HG03045 (cell line): ENCODE measurements around the gene DTWD2.
"Not testable (repeated sequence)": the region's sequence is repeated elsewhere in the genome, so short reads cannot be mapped to it uniquely, and the experiment has no call there.

ENCODE experiments used
- ATAC-seq: cut with Tn5 transposase; IDR thresholded peaks from one replicate; pipeline ENCODE4 v1.9.1; 2021; ENCODE audit warnings: mild to moderate bottlenecking, moderate library complexity; ENCODE audit not compliant: unreplicated experiment

Gene DTWD2

DNA sequence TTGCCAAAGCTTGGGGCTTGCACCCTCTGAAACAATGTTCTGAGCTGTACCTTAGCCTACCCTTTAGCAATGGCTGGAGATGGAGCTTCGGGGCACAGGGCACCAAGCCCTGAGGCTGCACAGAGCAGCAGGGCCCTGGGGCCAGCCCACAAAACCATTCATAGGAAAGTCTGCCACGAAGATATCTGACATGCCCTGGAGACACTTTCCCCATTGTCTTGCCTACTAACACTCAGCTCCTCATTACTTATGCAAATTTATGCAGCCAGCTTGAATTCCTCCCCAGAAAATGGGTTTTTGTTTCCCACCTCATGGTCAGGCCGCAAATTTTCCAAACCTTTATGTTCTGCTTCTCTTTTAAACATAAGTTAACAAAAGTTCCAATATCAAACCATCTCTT, 105.7 kb downstream of the DTWD2 start:
- no peak for ATAC-seq

DNA sequence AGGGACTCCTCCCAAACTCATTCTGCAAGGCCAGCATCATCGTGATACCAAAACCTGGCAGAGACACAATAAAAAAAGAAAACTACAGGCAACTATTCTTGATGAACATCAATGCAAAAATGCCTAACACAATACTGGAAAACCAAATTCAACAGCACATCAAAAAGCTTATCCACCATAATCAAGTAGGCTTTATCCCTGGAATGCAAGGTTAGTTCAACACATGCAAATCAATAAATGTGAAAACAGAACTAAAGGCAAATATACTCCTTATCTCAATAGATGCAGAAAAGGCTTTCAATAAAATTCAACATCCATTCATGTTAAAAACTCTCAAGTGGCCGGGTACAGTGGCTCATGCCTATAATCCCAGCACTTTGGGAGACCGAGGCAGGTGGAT, 111.5 kb downstream of the DTWD2 start:
- not testable (repeated sequence) for ATAC-seq

DNA sequence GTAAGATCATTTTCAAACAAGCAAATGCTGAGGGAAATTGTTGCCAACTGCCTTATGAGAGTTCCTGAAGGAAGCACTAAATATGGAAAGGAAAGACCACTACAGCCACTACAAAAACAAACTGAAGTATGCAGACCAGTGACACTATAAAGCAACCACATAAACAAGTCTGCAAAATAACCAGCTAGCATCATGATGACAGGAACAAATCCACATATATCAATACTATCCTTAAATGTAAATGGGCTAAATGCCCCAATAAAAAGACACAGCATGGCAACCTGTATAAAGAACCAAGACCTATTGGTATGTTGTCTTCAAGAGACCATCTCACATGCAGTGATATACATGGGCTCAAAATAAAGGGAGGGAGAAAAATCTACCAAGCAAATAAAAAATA, 113.2 kb downstream of the DTWD2 start:
- ATAC-seq, result no peak

DNA sequence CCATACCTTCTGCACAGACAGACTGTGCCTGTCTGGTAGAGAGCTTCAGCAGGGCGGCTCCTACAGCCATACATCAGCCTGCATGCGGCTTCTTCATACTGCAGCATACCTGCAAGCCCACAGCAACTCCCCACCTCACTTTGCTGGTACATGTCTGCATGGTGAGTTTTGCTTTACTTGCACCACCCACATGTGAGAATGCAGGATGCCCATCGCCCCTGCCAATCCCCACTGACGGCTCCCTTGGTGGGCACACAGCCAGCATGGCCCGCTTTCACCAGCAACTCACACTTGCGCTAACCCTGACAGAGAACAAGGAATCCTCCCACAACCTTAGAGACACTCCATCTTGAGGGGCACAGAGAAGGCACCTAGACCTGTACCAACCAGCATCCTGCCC, 114.9 kb downstream of the DTWD2 start:
- no peak for ATAC-seq

DNA sequence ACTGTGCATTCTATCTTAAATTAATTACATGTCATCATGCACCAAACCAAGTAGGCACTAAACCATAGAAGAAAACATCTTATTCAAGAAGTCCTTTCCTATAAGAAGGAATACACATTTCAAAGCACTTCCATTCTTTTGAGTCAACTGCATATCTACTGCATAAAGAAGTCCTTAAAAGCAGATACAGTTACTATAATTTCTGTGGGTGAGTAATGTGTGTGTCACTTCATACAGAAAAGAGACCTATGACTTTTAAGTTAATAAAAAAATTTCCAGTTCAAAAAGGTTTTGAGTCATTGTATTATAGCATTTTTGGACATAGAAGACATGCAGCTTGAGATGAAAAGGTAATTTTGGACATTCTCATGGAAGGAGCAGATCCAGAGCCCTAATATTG, 125.0 kb downstream of the DTWD2 start:
- no peak for ATAC-seq

DNA sequence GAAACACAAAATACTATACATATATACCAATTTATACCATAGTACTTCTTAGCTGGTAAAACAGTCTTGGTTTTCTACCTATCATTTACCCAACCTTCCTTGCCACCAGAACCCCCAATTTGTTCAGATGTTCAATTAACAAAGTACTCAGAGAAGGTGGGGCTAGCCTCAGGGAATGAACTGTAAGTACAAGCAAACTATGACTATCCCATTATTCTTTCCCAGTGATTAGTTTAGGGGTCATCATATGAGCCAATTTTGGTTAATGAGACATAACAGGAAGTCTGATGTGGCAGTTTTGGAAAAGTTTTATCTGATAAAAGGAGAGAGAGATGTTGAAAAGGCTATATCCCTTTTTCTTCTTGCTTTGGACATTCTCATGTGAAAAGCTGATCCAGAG, 125.8 kb downstream of the DTWD2 start:
- ATAC-seq, result no peak

GRCh38 chr5:118857700-118858099, 130.6 kb downstream of the DTWD2 start:
- no peak for ATAC-seq

DNA sequence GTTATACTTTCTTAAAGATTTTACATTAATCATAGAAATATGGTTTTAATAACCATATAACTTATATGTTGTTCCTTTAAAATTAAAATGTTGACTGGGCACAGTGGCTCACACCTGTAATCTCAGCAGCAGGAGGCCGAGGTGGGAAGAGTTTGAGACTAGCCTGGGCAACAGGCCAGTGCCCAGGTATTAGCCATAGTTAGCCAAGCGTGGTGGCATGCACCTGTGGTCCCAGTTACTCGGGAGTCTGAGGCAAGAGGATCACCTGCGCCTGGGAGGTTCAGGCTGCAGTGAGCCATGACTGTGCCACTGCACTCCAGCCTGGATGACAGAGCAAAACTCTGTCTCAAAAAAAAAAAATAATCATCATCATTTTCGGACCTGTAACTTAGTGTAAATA, 133.5 kb downstream of the DTWD2 start:
- ATAC-seq, result no peak

DNA sequence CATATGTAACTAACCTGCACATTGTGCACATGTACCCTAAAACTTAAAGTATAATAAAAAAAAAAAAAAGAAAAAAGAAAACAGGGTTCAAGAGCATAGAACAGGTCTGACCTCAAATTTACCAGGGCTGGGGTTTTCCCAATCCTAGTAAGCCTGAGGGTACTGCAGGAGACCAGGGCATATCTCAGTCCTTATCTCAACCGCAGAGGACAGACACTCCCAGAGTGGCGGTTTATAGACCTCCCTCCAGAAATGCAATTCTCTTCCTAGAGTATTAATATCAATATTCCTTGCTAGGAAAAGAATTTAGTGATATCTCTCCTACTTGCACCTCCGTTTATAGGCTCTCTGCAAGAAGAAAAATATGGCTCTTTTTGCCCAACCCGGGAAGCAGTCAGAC, 136.6 kb downstream of the DTWD2 start:
- not testable (repeated sequence) for ATAC-seq

DNA sequence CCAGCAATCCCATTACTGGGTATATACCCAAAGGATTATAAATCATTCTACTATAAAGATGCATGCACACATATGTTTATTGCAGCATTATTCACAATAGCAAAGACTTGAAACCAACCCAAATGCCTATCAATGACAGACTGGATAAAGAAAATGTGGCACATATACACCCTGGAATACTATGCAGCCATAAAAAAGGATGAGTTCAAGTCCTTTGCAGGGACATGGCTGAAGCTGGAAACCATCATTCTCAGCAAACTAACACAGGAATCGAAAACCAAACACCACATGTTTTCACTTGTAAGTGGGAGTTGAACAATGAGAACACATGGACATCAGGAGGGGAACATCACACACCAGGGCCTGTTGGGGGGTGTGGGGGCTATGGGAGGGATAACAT, 138.8 kb downstream of the DTWD2 start:
- ATAC-seq, result not testable (repeated sequence)

- ATAC-seq, result no peak
These were observed 144.0 kb downstream of the DTWD2 start for GRCh38 chr5:118844351-118844750.

GRCh38 chr5:118834710-118835109, 153.6 kb downstream of the DTWD2 start:
- ATAC-seq, result no peak

GRCh38 chr5:118832974-118833373, 155.4 kb downstream of the DTWD2 start:
- no peak for ATAC-seq

DNA sequence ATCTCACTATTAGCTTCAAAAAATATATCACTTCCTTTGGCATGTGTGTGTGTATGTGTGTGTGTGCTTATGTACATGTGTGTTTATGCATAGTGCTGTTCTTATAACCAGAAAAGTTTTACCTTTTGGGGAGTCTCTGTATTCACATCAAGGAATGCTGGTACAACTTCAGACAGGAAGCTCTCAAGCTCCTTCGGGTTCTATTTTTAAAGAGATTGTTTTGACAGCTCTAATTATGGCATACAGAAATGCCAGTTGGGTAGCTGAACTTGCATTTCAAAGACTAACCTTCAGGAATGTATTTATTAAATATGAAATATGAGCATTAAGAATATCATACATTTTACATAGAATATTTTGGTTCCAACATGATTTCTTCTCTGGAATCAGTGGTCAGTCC, 163.1 kb downstream of the DTWD2 start:
- no peak for ATAC-seq

DNA sequence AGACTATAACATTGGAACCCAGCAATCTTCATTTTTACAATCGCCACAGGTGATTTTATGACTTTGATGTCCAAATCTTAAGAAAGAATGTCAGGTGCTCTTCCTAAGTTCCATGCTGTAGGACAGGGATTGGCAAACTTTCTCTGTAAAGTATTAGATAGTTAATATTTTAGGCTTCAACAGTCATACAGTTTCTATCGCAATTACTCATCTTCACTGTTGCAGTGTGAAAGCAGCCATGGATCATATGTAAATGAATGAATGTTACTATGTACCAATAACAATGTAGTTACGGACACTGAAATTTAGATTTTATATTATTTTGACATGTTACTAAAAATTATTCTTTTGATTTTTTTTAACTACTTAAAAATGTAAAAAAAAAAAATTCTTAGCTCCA, 169.7 kb downstream of the DTWD2 start:
- ATAC-seq, result no peak

DNA sequence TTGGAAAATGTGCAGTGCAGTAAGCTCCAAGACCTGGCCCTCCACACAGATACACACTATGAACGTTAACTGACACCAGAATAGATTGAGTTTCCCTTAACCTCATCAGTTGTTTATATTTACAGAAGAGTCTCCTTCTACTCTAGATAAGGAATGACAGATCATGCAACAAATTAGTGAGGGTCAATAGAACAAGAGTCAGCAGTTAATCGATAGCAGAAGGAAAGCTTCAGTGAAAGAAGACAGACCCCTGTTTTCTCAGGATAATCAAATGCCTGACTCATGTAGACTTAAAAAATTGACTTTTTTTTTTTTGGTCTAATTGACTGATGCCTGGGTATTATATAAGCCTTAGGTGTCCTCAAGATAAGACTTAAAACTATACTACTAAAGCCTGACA, 179.9 kb downstream of the DTWD2 start:
- ATAC-seq, result no peak

DNA sequence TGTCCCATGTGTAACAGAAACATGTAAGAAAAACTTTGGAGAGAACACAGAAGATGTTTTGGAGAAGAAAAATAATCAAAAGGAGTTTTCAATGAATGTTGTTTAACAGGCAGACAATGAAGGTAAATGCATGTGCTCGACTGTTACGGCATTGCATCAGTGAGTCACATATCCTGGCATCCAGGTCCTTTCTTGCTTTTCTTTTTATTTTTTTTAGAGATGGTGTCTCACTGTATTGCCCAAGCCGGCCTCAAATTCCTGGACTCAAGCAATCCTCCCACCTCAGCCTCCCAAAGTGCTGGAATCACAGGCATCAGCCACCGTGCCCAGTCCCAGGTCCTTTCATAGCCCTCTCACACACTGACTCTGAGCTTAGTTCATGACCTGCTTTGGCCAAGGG, 181.8 kb downstream of the DTWD2 start:
- ATAC-seq, result no peak

DNA sequence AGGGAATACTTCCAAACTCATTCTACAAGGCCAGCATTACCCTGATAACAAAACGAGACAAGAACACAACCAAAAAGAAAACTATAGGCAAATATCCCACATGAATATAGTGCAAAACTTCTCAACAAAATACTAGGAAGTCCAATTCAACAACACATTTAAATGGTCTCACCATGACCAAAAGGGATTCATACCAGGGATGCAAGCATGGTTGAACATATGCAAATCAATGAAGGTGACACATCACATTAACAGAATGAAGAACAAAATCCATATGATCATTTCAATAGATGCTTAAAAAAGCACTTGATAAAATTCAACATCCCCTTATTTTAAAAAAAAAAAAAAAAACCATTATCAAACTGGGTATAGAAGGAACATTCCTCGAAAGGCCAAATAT, 186.0 kb downstream of the DTWD2 start:
- no peak for ATAC-seq

GRCh38 chr5:118796081-118796480, 192.3 kb downstream of the DTWD2 start:
- no peak for ATAC-seq

GRCh38 chr5:118794281-118794680, 194.1 kb downstream of the DTWD2 start:
- no peak for ATAC-seq

DNA sequence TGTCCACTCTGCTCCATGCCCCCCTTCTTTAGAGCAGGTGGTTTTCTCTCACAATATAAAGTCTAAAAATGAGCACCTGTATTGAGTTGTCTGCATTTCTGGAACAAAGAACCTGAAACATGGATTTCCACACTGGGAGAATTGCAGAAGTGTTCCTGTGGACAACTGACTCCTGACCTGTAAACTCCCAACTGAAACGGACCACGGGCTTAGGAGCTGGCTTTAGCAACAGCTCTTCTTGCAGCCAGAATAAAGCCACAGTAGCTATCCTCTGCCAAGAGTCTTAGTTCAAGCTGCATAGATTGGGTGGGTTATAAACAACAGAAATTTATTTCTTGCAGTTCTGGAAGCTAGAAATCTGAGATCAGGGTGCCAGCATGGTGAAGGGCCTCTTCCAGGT, 194.7 kb downstream of the DTWD2 start:
- ATAC-seq, result no peak

GRCh38 chr5:118793091-118793490, 195.3 kb downstream of the DTWD2 start:
- no peak for ATAC-seq

- ATAC-seq, result peak; percentile 93
These were observed 196.2 kb downstream of the DTWD2 start for GRCh38 chr5:118791926-118792734.
